ENCODE data around the gene MOB3B.

GRCh38 chr9:27441741-27442070 is 87.9 kb downstream of the MOB3B start:
- TF ChIP-seq CHD2 (IDR thresholded peaks at IDR 0.05; ENCODE audit: low read length, partially characterized antibody): no peak
- TF ChIP-seq POLR2AphosphoS2 (conservative IDR thresholded peaks at IDR 0.05; ENCODE audit: low read length): no peak
- TF ChIP-seq CTCF (IDR thresholded peaks at IDR 0.05): no peak
- no peak for TF ChIP-seq CEBPB (IDR thresholded peaks at IDR 0.05)
- TF ChIP-seq JUN (IDR thresholded peaks at IDR 0.05): no peak
- TF ChIP-seq SREBF2 (IDR thresholded peaks at IDR 0.05): no peak
- no peak for TF ChIP-seq ZSCAN20 (CRISPR knock-in tag; IDR thresholded peaks at IDR 0.05)
